Measurements from ENCODE around the gene ARPC5.
"Not testable (repeated sequence)": the region's sequence is repeated elsewhere in the genome, so short reads cannot be mapped to it uniquely, and the experiment has no call there.

The ARPC5 gene

DNA sequence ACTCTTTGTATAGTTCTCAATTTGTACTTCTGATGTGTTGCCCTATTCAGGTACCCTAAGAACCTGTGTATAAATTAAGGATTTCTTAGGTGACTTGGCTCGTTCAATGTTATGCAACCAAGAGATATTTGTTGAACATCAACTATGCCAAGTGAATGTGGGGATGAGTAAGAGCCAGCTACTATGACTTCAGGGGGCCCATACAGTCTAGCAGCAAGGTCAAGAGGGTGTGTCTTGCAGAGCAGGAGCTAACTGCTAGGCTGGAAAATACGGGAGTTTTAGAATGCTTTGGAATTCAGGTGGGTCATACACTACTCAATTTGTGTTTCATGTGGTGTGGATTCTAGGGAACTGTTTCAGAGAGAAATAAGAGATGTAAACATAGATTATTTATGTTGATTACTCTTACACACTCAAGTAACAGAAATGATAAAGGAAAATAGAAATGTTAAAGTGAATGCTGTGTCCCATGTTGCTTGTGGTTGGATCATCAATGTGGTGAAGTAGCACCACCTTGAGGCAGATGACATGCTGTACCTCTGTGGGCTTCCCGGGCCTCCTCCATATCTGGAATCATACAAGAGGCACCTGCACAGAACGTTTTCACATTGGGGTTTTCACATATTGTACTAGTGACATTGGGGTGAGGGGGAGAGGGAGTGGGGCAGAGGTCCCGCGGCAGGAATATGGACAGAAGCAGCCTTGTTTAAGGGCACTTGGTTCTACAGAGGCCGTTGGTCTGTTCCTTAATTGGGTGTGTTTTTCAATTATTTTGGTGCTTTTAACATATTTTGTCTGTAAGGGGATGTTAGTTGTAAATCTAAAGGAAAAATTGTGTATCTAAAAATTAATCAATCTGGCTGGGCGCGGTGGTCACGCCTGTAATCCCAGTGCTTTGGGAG lies 12.4 kb downstream of the ARPC5 start:
- TF ChIP-seq, protein P1, sequence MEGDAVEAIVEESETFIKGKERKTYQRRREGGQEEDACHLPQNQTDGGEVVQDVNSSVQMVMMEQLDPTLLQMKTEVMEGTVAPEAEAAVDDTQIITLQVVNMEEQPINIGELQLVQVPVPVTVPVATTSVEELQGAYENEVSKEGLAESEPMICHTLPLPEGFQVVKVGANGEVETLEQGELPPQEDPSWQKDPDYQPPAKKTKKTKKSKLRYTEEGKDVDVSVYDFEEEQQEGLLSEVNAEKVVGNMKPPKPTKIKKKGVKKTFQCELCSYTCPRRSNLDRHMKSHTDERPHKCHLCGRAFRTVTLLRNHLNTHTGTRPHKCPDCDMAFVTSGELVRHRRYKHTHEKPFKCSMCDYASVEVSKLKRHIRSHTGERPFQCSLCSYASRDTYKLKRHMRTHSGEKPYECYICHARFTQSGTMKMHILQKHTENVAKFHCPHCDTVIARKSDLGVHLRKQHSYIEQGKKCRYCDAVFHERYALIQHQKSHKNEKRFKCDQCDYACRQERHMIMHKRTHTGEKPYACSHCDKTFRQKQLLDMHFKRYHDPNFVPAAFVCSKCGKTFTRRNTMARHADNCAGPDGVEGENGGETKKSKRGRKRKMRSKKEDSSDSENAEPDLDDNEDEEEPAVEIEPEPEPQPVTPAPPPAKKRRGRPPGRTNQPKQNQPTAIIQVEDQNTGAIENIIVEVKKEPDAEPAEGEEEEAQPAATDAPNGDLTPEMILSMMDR (conservative IDR thresholded peaks at IDR 0.05; ENCODE audit: low read depth, low read length), result peak; percentile 71
- DNase-seq (ENCODE audit: low read depth), result no peak

GRCh38 chr1:183622013-183622412 lies 13.6 kb downstream of the ARPC5 start:
- DNase-seq (ENCODE audit: low read depth), result no peak
- TF ChIP-seq, protein P1 (conservative IDR thresholded peaks at IDR 0.05; ENCODE audit: low read depth, low read length), result no peak
- H3K4me3 ChIP-seq (ENCODE audit: low read length), result no peak overlapping the region

More for the DNA sequence above, 12.4 kb downstream of the ARPC5 start:
- no peak overlapping the region for H3K4me3 ChIP-seq (ENCODE audit: low read length)

DNA sequence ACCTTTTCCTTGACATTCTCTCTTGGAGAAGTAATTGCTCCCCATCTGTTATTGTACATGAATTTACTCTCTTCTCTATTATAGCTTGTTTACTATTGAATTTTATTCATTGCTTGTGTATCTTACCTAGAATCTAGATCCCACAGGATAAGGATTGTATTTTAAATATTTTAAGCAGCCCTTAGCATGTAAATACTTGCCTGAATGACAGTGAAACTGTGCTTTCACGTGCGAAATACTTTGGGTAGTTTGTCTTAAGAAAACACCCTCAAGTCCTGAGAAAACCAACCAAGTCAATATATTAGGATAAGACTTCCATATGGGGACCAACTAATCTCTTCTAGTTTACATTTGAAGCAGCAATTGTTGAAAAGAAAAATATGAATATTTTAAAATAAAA lies 15.3 kb downstream of the ARPC5 start:
- H3K4me3 ChIP-seq (ENCODE audit: low read length), result no peak overlapping the region
- TF ChIP-seq, protein P1 (conservative IDR thresholded peaks at IDR 0.05; ENCODE audit: low read depth, low read length), result no peak
- DNase-seq (ENCODE audit: low read depth), result no peak

GRCh38 chr1:183619781-183620180 lies 15.8 kb downstream of the ARPC5 start:
- TF ChIP-seq, protein P1 (conservative IDR thresholded peaks at IDR 0.05; ENCODE audit: low read depth, low read length), result no peak
- H3K4me3 ChIP-seq (ENCODE audit: low read length), result no peak overlapping the region
- no peak for DNase-seq (ENCODE audit: low read depth)

- H3K4me3 ChIP-seq (ENCODE audit: low read length); DNase-seq (ENCODE audit: low read depth): not testable (repeated sequence)
Measured at GRCh38 chr1:183618202-183618601, 17.4 kb downstream of the ARPC5 start.

DNA sequence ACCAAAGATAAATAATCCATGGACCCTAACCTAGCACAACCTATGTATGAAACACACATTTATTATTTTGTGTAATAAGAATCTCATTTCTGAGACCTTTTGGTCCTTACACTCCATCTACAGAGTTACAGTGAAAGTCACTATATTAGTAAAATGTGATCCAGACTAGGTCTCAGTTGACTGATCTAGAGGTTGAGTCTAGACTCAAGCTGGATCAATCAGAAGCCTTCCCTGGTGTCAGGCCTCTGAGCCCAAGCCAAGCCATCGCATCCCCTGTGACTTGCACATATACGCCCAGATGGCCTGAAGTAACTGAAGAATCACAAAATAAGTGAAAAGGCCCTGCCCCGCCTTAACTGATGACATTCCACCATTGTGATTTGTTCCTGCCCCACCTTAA lies 22.6 kb downstream of the ARPC5 start:
- DNase-seq (ENCODE audit: low read depth), result not testable (repeated sequence)

DNA sequence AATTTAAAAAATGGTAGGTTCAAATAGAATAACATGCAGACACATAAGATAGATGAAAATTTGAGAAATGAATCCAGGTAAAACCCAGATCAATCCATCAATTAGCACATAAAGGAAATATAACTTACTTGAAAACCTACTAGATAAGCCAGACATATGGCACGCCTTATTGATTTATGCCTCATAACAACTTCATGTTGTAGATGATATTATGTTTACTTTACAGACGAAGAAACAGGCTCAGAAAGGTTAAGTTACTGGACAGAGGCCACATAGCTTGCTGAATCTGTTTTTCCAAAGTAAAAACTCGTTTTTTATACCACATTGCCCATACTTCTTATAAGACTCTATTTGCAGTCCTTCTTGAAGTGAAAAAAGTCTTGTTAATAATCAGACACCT lies 23.2 kb downstream of the ARPC5 start:
- no peak for DNase-seq (ENCODE audit: low read depth)
- TF ChIP-seq, protein P1 (conservative IDR thresholded peaks at IDR 0.05; ENCODE audit: low read depth, low read length), result no peak
- H3K4me3 ChIP-seq (ENCODE audit: low read length), result no peak overlapping the region

More for the DNA sequence above, 22.6 kb downstream of the ARPC5 start:
- not testable (repeated sequence) for H3K4me3 ChIP-seq (ENCODE audit: low read length)

DNA sequence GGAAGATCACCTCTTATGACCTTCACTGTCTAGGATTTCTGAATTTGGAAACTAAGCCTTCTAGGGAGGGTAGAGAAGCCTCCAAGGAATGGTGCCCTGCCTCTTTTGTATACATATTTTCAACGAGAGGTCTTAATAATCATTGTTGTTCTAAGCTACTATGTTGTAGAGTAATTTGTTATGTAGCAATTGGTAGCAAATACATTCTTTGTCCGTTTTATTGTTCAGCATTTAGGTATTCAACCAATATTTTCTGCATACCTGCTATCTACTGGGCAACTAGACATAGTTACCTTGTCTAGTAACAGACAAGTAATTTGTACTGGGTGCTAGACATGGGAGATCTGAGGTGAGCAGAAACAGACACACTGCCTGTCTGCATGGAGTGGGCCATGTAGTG lies 24.6 kb downstream of the ARPC5 start:
- no peak for DNase-seq (ENCODE audit: low read depth)
- no peak overlapping the region for H3K4me3 ChIP-seq (ENCODE audit: low read length)
- TF ChIP-seq, protein P1 (conservative IDR thresholded peaks at IDR 0.05; ENCODE audit: low read depth, low read length), result no peak
